ENCODE data around the gene DCDC2C.

Gene DCDC2C

GRCh38 chr2:3672861-3673678, 30.3 kb upstream of the DCDC2C start:
- DNase-seq (ENCODE audit: low read depth): no peak
- no peak overlapping the region for H3K4me3 ChIP-seq (ENCODE audit: low read depth, low read length)
- in situ Hi-C loops (cut with HindIII; ENCODE audit: low sequenced_read_pairs): no loop called here
- TF ChIP-seq CTCF (IDR thresholded peaks at IDR 0.05; ENCODE audit: low read depth, low read length, missing control alignments): no peak

- TF ChIP-seq CTCF (IDR thresholded peaks at IDR 0.05; ENCODE audit: low read depth, low read length, missing control alignments): no peak
- DNase-seq (ENCODE audit: low read depth): no peak
- in situ Hi-C loops (cut with HindIII; ENCODE audit: low sequenced_read_pairs): no loop called here
- H3K4me3 ChIP-seq (ENCODE audit: low read depth, low read length): no peak overlapping the region
Observed at GRCh38 chr2:3674066-3674845, 29.1 kb upstream of the DCDC2C start.

- H3K4me3 ChIP-seq (ENCODE audit: low read depth, low read length): no peak overlapping the region
- no peak for DNase-seq (ENCODE audit: low read depth)
- no peak for TF ChIP-seq CTCF (IDR thresholded peaks at IDR 0.05; ENCODE audit: low read depth, low read length, missing control alignments)
- in situ Hi-C loops (cut with HindIII; ENCODE audit: low sequenced_read_pairs): no loop called here
Observed at GRCh38 chr2:3675687-3676086, 27.7 kb upstream of the DCDC2C start.

GRCh38 chr2:3677436-3677835, 25.9 kb upstream of the DCDC2C start:
- no peak overlapping the region for H3K4me3 ChIP-seq (ENCODE audit: low read depth, low read length)
- no peak for DNase-seq (ENCODE audit: low read depth)
- in situ Hi-C loops (cut with HindIII; ENCODE audit: low sequenced_read_pairs): no loop called here
- no peak for TF ChIP-seq CTCF (IDR thresholded peaks at IDR 0.05; ENCODE audit: low read depth, low read length, missing control alignments)

GRCh38 chr2:3678212-3678611, 25.2 kb upstream of the DCDC2C start:
- no peak overlapping the region for H3K4me3 ChIP-seq (ENCODE audit: low read depth, low read length)
- in situ Hi-C loops (cut with HindIII; ENCODE audit: low sequenced_read_pairs): no loop called here
- TF ChIP-seq CTCF (IDR thresholded peaks at IDR 0.05; ENCODE audit: low read depth, low read length, missing control alignments): no peak
- DNase-seq (ENCODE audit: low read depth): no peak

GRCh38 chr2:3679180-3679579, 24.2 kb upstream of the DCDC2C start:
- DNase-seq (ENCODE audit: low read depth): no peak
- TF ChIP-seq CTCF (IDR thresholded peaks at IDR 0.05; ENCODE audit: low read depth, low read length, missing control alignments): no peak
- H3K4me3 ChIP-seq (ENCODE audit: low read depth, low read length): no peak overlapping the region
- in situ Hi-C loops (cut with HindIII; ENCODE audit: low sequenced_read_pairs): no loop called here

All from astrocyte of the cerebellum (primary cell).